Liver (tissue), 9 donors: ENCODE results near the gene ZNRD2. TPM values are rescaled to one million over a fixed set of nuclear protein-coding genes. Genes with fewer than 3 reads are reported as not detected.

ENCODE experiments used
- DNase-seq: peaks from one replicate; pipeline ENCODE4 v3.0.0-alpha.2; 2017; ENCODE audit warnings: low spot score
- H3K27ac ChIP-seq, 2 donors: one replicate each; pipeline ENCODE4 v1.7.0; 2013; ENCODE audit warnings: inconsistent platforms in 2 of 2, low read length in 2 of 2, control low read depth in 1 of 2, low read depth in 1 of 2, mild to moderate bottlenecking in 1 of 2
- H3K27me3 ChIP-seq, 4 donors: one replicate each; pipeline versions ENCODE4 v1.6.1 to v1.7.0; 2013; ENCODE audit warnings: low read length in 3 of 4, inconsistent platforms in 1 of 4, mild to moderate bottlenecking in 1 of 4, moderate library complexity in 1 of 4; ENCODE audit not compliant: control insufficient read depth in 4 of 4, insufficient read depth in 4 of 4
- H3K36me3 ChIP-seq, 4 donors: one replicate each; pipeline versions ENCODE4 v1.6.1 to v1.7.0; 2013; ENCODE audit warnings: low read length in 3 of 4, mild to moderate bottlenecking in 3 of 4, low read depth in 1 of 4, moderate library complexity in 1 of 4; ENCODE audit not compliant: control insufficient read depth in 4 of 4, insufficient read depth in 3 of 4
- H3K4me1 ChIP-seq, 4 donors: one replicate each; pipeline versions ENCODE4 v1.6.1 to v1.7.0; 2013; ENCODE audit warnings: low read length in 3 of 4, mild to moderate bottlenecking in 3 of 4, moderate library complexity in 1 of 4; ENCODE audit not compliant: control insufficient read depth in 4 of 4, insufficient read depth in 4 of 4
- H3K4me3 ChIP-seq, 3 donors: one replicate each; pipeline versions ENCODE4 v1.6.1 to v1.7.0; 2013; ENCODE audit warnings: low read length in 3 of 3, control low read depth in 1 of 3, low read depth in 1 of 3, mild to moderate bottlenecking in 1 of 3
- H3K9ac ChIP-seq, 2 donors: one replicate each; pipeline ENCODE4 v1.7.0; 2013; ENCODE audit warnings: low read length in 2 of 2, mild to moderate bottlenecking in 2 of 2, moderate library complexity in 2 of 2, control low read depth in 1 of 2, low read depth in 1 of 2
- H3K9me3 ChIP-seq, 4 donors: one replicate each; pipeline versions ENCODE4 v1.6.1 to v1.7.0; 2013; ENCODE audit warnings: low read length in 3 of 4; ENCODE audit not compliant: control insufficient read depth in 4 of 4
- CTCF ChIP-seq: fragments of 150-350 bp; IDR thresholded peaks from 2 replicates; pipeline ENCODE4 v1.5.1; 2017; ENCODE audit warnings: improper control_type of control experiment, low read depth, low read length; ENCODE audit not compliant: missing input control
- EGR1 ChIP-seq, 2 donors: IDR thresholded peaks; 2 replicates each; pipeline ENCODE4 v1.6.1; 2016 to 2018; ENCODE audit warnings: antibody characterized with exemption in 2 of 2, low read depth in 2 of 2
- FOXA1 ChIP-seq: IDR thresholded peaks from 2 replicates; pipeline ENCODE4 v1.6.1; 2016; ENCODE audit warnings: antibody characterized with exemption
- FOXA2 ChIP-seq: IDR thresholded peaks from 2 replicates; pipeline ENCODE4 v1.6.1; 2016; ENCODE audit warnings: antibody characterized with exemption
- GABPA ChIP-seq, 2 donors: IDR thresholded peaks in 1 of 2; conservative IDR thresholded peaks in 1 of 2; 2 replicates each; pipeline ENCODE4 v1.6.1; 2016; ENCODE audit warnings: antibody characterized with exemption in 2 of 2, mild to moderate bottlenecking in 1 of 2, moderate library complexity in 1 of 2
- JUND ChIP-seq, 2 donors: IDR thresholded peaks; 2 replicates each; pipeline ENCODE4 v1.6.1; 2016; ENCODE audit warnings: antibody characterized with exemption in 2 of 2
- RAD21 ChIP-seq, 2 donors: IDR thresholded peaks; 2 replicates each; pipeline ENCODE4 v1.6.1; 2016; ENCODE audit warnings: antibody characterized with exemption in 2 of 2, mild to moderate bottlenecking in 2 of 2
- WGBS: extraction: QIAGEN DNeasy Blood & Tissue Kit; methylation state at CpG from one replicate; pipeline ENCODE4 v1.1.7; 2013; 5-methylcytosine and 5-hydroxymethylcytosine counted together
- polyA plus RNA-seq, 2 donors: library from polyadenylated mRNA; stranded (reverse) in 1 of 2; unstranded in 1 of 2; fragments of 200-250 nt in 1 of 2; fragments of >200 nt in 1 of 2; fragmentation: Nextera tagmentation in 1 of 2; extraction: Ambion mirVana in 1 of 2; gene quantifications; one replicate each; pipeline versions ENCODE4 v1.2.1 to v1.2.3, GENCODE V29; 2013 to 2015
- total RNA-seq, 2 donors: library from RNA; depleted of rRNA; stranded (reverse); fragments of >200 nt; gene quantifications; one replicate each; pipeline ENCODE4 v1.2.3, GENCODE V29; 2014
- TF ChIP-seq, protein P1 (sequence below): IDR thresholded peaks from 2 replicates; pipeline ENCODE4 v1.6.1; 2016; ENCODE audit warnings: antibody characterized with exemption
- donor health status: healthy.
- donor health status: healthy.
- donor health status: healthy.
- donor health status: healthy.
- donor health status: healthy.

The ZNRD2 gene
- total and polyA plus RNA-seq, 4 donors, result 18.2 to 39.5 (median 28.0) TPM

- Histone ChIP-seq H3K27ac (peak overlapping the region; percentile 36 to 40), H3K9ac (no peak overlapping the region), H3K4me3 (peak overlapping the region in 1 of 3 donors; percentile 83), H3K4me1 (peaks cover 22 to 68% (median 57%) of the 10 kb centered on the region in 4 donors), H3K9me3 (no peaks in the 10 kb centered on the region), H3K27me3 (no peaks in the 10 kb centered on the region), H3K36me3 (peaks cover 0 to 4% (median 1%) of the 10 kb centered on the region in 4 donors)
- DNase-seq, result no peak
- TF ChIP-seq RAD21 (IDR thresholded peaks at IDR 0.05) (peak; percentile 49 to 60), FOXA2 (no peak)
- WGBS, result 12% methylated on average over 11 of the region's 11 CpGs
Measured at GRCh38 chr11:65571940-65572339, 1.7 kb downstream of the ZNRD2 start.

- under 1% methylated on average over 86 of the region's 86 CpGs for WGBS
- Histone ChIP-seq H3K4me1 (peaks cover 23 to 73% (median 58%) of the 10 kb centered on the region in 4 donors), H3K36me3 (peaks cover 0 to 3% (median 1%) of the 10 kb centered on the region in 4 donors), H3K4me3 (peak within 1 kb of the TSS; percentile 36 to 83 (median 57)), H3K27me3 (no peaks in the 10 kb centered on the region), H3K27ac (peak within 1 kb of the TSS; percentile 57 to 77), H3K9ac (peak within 1 kb of the TSS; percentile 21 to 36), H3K9me3 (no peaks in the 10 kb centered on the region)
- peak; percentile 94 for DNase-seq
- no peak for TF ChIP-seq JUND (IDR thresholded peaks at IDR 0.05)
- peak in 1 of 2 donors; percentile 62 for TF ChIP-seq GABPA (IDR thresholded peaks at IDR 0.05 in 1 of 2, conservative IDR thresholded peaks at IDR 0.05 in 1 of 2)
Measured at GRCh38 chr11:65572356-65573051, 2.2 kb downstream of the ZNRD2 start, which contains the start of gene FAM89B. FAM89B (plus strand) TSS chr11:65572538; CDS start chr11:65572670, 132 bp downstream.

DNA sequence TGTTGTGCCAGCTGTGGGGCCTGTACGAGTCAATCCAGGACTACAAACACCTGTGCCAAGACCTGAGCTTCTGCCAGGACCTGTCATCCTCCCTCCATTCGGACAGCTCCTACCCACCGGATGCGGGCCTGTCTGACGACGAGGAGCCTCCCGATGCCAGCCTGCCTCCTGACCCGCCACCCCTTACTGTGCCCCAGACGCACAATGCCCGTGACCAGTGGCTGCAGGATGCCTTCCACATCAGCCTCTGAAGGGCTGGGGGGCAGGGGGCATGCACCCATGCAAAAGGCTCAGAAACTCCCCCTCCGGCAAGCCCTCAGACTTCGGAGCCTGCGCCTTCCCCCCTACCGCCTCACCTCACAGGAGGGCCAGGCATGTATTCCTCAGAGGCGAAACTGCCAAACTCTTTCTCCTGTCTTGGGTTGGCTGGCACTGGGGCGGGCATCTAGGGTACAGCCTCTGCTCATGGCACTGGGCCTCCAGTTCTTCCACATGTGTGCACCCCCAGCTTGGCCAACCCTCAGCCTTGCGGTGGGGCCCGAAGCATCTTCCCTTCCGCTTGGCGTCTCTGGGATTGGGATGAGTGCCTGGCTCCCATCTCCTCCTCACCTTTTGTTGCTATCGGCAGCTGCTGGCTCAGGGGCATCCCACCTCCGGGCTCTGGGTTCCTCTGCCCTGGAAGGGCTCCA lies 3.3 kb downstream of the ZNRD2 start:
- Histone ChIP-seq H3K4me3 (peak overlapping the region in 2 of 3 donors; percentile 57 to 83), H3K9me3 (no peaks in the 10 kb centered on the region), H3K27ac (peak overlapping the region; percentile 57 to 77), H3K9ac (no peak overlapping the region), H3K27me3 (no peaks in the 10 kb centered on the region), H3K4me1 (peaks cover 24 to 71% (median 57%) of the 10 kb centered on the region in 4 donors), H3K36me3 (no peaks in the 10 kb centered on the region)
- 38% methylated on average over 22 of the region's 22 CpGs for WGBS
- TF ChIP-seq, protein P1, sequence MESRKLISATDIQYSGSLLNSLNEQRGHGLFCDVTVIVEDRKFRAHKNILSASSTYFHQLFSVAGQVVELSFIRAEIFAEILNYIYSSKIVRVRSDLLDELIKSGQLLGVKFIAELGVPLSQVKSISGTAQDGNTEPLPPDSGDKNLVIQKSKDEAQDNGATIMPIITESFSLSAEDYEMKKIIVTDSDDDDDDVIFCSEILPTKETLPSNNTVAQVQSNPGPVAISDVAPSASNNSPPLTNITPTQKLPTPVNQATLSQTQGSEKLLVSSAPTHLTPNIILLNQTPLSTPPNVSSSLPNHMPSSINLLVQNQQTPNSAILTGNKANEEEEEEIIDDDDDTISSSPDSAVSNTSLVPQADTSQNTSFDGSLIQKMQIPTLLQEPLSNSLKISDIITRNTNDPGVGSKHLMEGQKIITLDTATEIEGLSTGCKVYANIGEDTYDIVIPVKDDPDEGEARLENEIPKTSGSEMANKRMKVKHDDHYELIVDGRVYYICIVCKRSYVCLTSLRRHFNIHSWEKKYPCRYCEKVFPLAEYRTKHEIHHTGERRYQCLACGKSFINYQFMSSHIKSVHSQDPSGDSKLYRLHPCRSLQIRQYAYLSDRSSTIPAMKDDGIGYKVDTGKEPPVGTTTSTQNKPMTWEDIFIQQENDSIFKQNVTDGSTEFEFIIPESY, result no peak
- TF ChIP-seq FOXA2 (no peak), CTCF (no peak), JUND (IDR thresholded peaks at IDR 0.05) (no peak), FOXA1 (no peak), EGR1 (IDR thresholded peaks at IDR 0.05; ENCODE audit: low read depth in 2 of 2) (no peak)
- no peak for DNase-seq
